Neural progenitor cell (in vitro differentiated cells): ENCODE results near the gene EPB41.

Experiments
- EZH2phosphoT487 ChIP-seq: fragments of 200-600 bp; sonication (generic); IDR thresholded peaks from 2 replicates; pipeline ENCODE4 v1.6.1; 2017; ENCODE audit warnings: antibody characterized with exemption
- TF ChIP-seq, protein P1 (sequence below): fragments of 200-600 bp; sonication (generic); IDR thresholded peaks from 2 replicates; pipeline ENCODE4 v1.5.1; 2017; ENCODE audit warnings: antibody characterized with exemption, mild to moderate bottlenecking

- TF ChIP-seq, protein P1, sequence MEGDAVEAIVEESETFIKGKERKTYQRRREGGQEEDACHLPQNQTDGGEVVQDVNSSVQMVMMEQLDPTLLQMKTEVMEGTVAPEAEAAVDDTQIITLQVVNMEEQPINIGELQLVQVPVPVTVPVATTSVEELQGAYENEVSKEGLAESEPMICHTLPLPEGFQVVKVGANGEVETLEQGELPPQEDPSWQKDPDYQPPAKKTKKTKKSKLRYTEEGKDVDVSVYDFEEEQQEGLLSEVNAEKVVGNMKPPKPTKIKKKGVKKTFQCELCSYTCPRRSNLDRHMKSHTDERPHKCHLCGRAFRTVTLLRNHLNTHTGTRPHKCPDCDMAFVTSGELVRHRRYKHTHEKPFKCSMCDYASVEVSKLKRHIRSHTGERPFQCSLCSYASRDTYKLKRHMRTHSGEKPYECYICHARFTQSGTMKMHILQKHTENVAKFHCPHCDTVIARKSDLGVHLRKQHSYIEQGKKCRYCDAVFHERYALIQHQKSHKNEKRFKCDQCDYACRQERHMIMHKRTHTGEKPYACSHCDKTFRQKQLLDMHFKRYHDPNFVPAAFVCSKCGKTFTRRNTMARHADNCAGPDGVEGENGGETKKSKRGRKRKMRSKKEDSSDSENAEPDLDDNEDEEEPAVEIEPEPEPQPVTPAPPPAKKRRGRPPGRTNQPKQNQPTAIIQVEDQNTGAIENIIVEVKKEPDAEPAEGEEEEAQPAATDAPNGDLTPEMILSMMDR = no peak
- TF ChIP-seq EZH2phosphoT487 = no peak
Observed at GRCh38 chr1:29148656-29149491, 234.5 kb downstream of the EPB41 start.
